ENCODE measurements around the gene SBF2. TPM values are rescaled to one million over a fixed set of nuclear protein-coding genes. Genes with fewer than 3 reads are reported as not detected.

The SBF2 gene
- polyA plus RNA-seq, 1 donor from 2014 or later = 53.4 TPM

- H3K9ac ChIP-seq (ENCODE audit: low read length) = no peak overlapping the region
- H3K79me2 ChIP-seq (replicated peaks; ENCODE audit: insufficient read depth, low read length) = peaks cover 28% of the 10 kb centered on the region
- TF ChIP-seq EZH2 (IDR thresholded peaks at IDR 0.05; ENCODE audit: borderline replicate concordance, insufficient read depth, low read length, poor library complexity, severe bottlenecking) = no peak
- TF ChIP-seq CTCF (IDR thresholded peaks at IDR 0.05; ENCODE audit: poor library complexity, severe bottlenecking) = no peak
- no peak for TF ChIP-seq RAD21 (conservative IDR thresholded peaks at IDR 0.05)
- H3F3A ChIP-seq (ENCODE audit: insufficient read depth, low read length, poor library complexity, severe bottlenecking) = no peaks in the 10 kb centered on the region
- no peaks in the 10 kb centered on the region for H3K9me3 ChIP-seq (ENCODE audit: low read length)
- H3K27me3 ChIP-seq (ENCODE audit: insufficient read depth, low read depth, low read length) = no peaks in the 10 kb centered on the region
- H4K20me1 ChIP-seq (ENCODE audit: insufficient read depth) = no peaks in the 10 kb centered on the region
- H3K27ac ChIP-seq (ENCODE audit: low read length) = no peak overlapping the region
- H3K4me3 ChIP-seq (ENCODE audit: low read length) = no peak overlapping the region
- no peaks in the 10 kb centered on the region for H3K9me2 ChIP-seq (ENCODE audit: insufficient read depth, low read length)
- no peak overlapping the region for H2AFZ ChIP-seq (ENCODE audit: low read depth, low read length)
- no peak overlapping the region for H3K4me2 ChIP-seq (ENCODE audit: low read length)
- H3K36me3 ChIP-seq (ENCODE audit: insufficient read depth, low read length) = no peaks in the 10 kb centered on the region
Observed at GRCh38 chr11:10288881-10289764, 4.9 kb downstream of the SBF2 start.

GRCh38 chr11:10287766-10288715 lies 6.0 kb downstream of the SBF2 start:
- Histone ChIP-seq H3K4me2 (ENCODE audit: low read length) (no peak overlapping the region), H3K27ac (ENCODE audit: low read length) (no peak overlapping the region), H4K20me1 (ENCODE audit: insufficient read depth) (no peaks in the 10 kb centered on the region), H3F3A (ENCODE audit: insufficient read depth, low read length, poor library complexity, severe bottlenecking) (no peaks in the 10 kb centered on the region), H3K4me3 (ENCODE audit: low read length) (no peak overlapping the region), H3K9me2 (ENCODE audit: insufficient read depth, low read length) (no peaks in the 10 kb centered on the region), H2AFZ (ENCODE audit: low read depth, low read length) (no peak overlapping the region), H3K9me3 (ENCODE audit: low read length) (no peaks in the 10 kb centered on the region), H3K27me3 (ENCODE audit: insufficient read depth, low read depth, low read length) (no peaks in the 10 kb centered on the region), H3K79me2 (replicated peaks; ENCODE audit: insufficient read depth, low read length) (peaks cover 32% of the 10 kb centered on the region), H3K9ac (ENCODE audit: low read length) (no peak overlapping the region), H3K36me3 (ENCODE audit: insufficient read depth, low read length) (no peaks in the 10 kb centered on the region)
- TF ChIP-seq SMC3 (conservative IDR thresholded peaks at IDR 0.05; ENCODE audit: poor library complexity) (no peak), MXI1 (conservative IDR thresholded peaks at IDR 0.05; ENCODE audit: poor library complexity, severe bottlenecking) (no peak), EP300 (conservative IDR thresholded peaks at IDR 0.05; ENCODE audit: poor library complexity, severe bottlenecking) (no peak), RAD21 (conservative IDR thresholded peaks at IDR 0.05) (no peak), EZH2 (IDR thresholded peaks at IDR 0.05; ENCODE audit: borderline replicate concordance, insufficient read depth, low read length, poor library complexity, severe bottlenecking) (no peak), POLR2AphosphoS5 (IDR thresholded peaks at IDR 0.05) (no peak), TAF1 (IDR thresholded peaks at IDR 0.05; ENCODE audit: low read depth) (no peak)

DNA sequence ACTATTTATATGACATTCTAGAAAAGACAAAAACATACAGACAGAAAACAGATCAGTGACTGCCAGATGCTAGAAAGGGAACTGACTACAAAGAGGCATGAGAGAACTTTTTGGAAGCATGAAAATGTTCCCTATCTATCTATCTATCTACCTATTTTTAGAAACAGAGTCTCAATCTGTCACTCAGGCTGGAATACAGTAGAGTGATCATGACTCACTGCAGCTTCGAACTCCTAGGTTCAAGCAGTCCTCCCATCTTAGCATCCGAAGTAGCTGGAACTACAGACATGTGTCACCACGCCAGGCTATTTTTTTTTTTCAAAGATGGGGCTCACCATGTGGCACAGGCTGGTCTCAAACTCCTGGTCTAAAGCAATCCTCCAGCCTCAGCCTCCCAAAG lies 6.9 kb downstream of the SBF2 start:
- H3K27ac ChIP-seq (ENCODE audit: low read length) = no peak overlapping the region
- H3K9me3 ChIP-seq (ENCODE audit: low read length) = no peaks in the 10 kb centered on the region
- no peaks in the 10 kb centered on the region for H3K9me2 ChIP-seq (ENCODE audit: insufficient read depth, low read length)
- no peak overlapping the region for H3K4me3 ChIP-seq (ENCODE audit: low read length)
- H3K79me2 ChIP-seq (replicated peaks; ENCODE audit: insufficient read depth, low read length) = peaks cover 28% of the 10 kb centered on the region
- no peaks in the 10 kb centered on the region for H3K27me3 ChIP-seq (ENCODE audit: insufficient read depth, low read depth, low read length)
- TF ChIP-seq TAF1 (IDR thresholded peaks at IDR 0.05; ENCODE audit: low read depth) (no peak), RAD21 (conservative IDR thresholded peaks at IDR 0.05) (no peak), SMC3 (conservative IDR thresholded peaks at IDR 0.05; ENCODE audit: poor library complexity) (no peak), REST (IDR thresholded peaks at IDR 0.05; ENCODE audit: borderline replicate concordance) (no peak), MXI1 (conservative IDR thresholded peaks at IDR 0.05; ENCODE audit: poor library complexity, severe bottlenecking) (no peak), EZH2 (IDR thresholded peaks at IDR 0.05; ENCODE audit: borderline replicate concordance, insufficient read depth, low read length, poor library complexity, severe bottlenecking) (no peak), CTCF (IDR thresholded peaks at IDR 0.05; ENCODE audit: poor library complexity, severe bottlenecking) (no peak), EP300 (conservative IDR thresholded peaks at IDR 0.05; ENCODE audit: poor library complexity, severe bottlenecking) (no peak), POLR2AphosphoS5 (IDR thresholded peaks at IDR 0.05) (no peak)
- no peak overlapping the region for H2AFZ ChIP-seq (ENCODE audit: low read depth, low read length)
- no peak overlapping the region for H3K4me2 ChIP-seq (ENCODE audit: low read length)
- H3K9ac ChIP-seq (ENCODE audit: low read length) = no peak overlapping the region
- H4K20me1 ChIP-seq (ENCODE audit: insufficient read depth) = no peaks in the 10 kb centered on the region
- H3F3A ChIP-seq (ENCODE audit: insufficient read depth, low read length, poor library complexity, severe bottlenecking) = no peaks in the 10 kb centered on the region
- H3K36me3 ChIP-seq (ENCODE audit: insufficient read depth, low read length) = no peaks in the 10 kb centered on the region
